ENCODE measurements around the gene SLC24A3.

SLC24A3 gene

GRCh38 chr20:19483309-19483708 lies 270.9 kb downstream of the SLC24A3 start:
- Histone ChIP-seq H3K4me2 (ENCODE audit: low read length) (no peak overlapping the region), H3K4me1 (ENCODE audit: control insufficient read depth in 1 of 2, insufficient read depth in 2 of 2, low read length in 2 of 2) (no peaks in the 10 kb centered on the region), H3K14ac (ENCODE audit: low read length) (no peak overlapping the region), H3K9me3 (ENCODE audit: insufficient read depth, low read depth, low read length) (peaks cover 2% of the 10 kb centered on the region), H4K8ac (ENCODE audit: low read depth, low read length) (no peak overlapping the region), H3K79me1 (ENCODE audit: low read length) (no peaks in the 10 kb centered on the region), H3K18ac (ENCODE audit: low read length) (no peak overlapping the region), H3K23ac (ENCODE audit: low read length) (no peak overlapping the region), H3K36me3 (ENCODE audit: control insufficient read depth in 1 of 2, insufficient read depth in 2 of 2, low read length in 2 of 2) (no peaks in the 10 kb centered on the region), H4K91ac (ENCODE audit: low read depth, low read length) (no peak overlapping the region), H2BK12ac (ENCODE audit: low read length) (no peak overlapping the region), H3K9ac (ENCODE audit: low read length) (no peak overlapping the region), H2AFZ (ENCODE audit: insufficient read depth, low read length, poor library complexity) (no peak overlapping the region), H2BK5ac (ENCODE audit: low read depth, low read length, poor library complexity) (no peak overlapping the region), H3K4ac (ENCODE audit: low read depth, low read length) (no peak overlapping the region), H4K12ac (ENCODE audit: low read depth, low read length) (no peak overlapping the region), H2AK5ac (ENCODE audit: low read length) (no peak overlapping the region), H2BK120ac (ENCODE audit: insufficient read depth, low read length, poor library complexity) (no peak overlapping the region), H3K27ac (ENCODE audit: low read depth, low read length) (no peak overlapping the region), H3K79me2 (ENCODE audit: control insufficient read depth, insufficient read depth, low read length, poor library complexity) (no peaks in the 10 kb centered on the region), H3K4me3 (ENCODE audit: low read depth, low read length) (no peak overlapping the region), H3K27me3 (ENCODE audit: insufficient read depth, low read length) (no peaks in the 10 kb centered on the region)
- no peak for DNase-seq

- Histone ChIP-seq H3K4ac (ENCODE audit: low read depth, low read length) (no peak overlapping the region), H3K79me2 (ENCODE audit: control insufficient read depth, insufficient read depth, low read length, poor library complexity) (no peaks in the 10 kb centered on the region), H4K91ac (ENCODE audit: low read depth, low read length) (no peak overlapping the region), H3K36me3 (ENCODE audit: control insufficient read depth in 1 of 2, insufficient read depth in 2 of 2, low read length in 2 of 2) (no peaks in the 10 kb centered on the region), H3K27me3 (ENCODE audit: insufficient read depth, low read length) (no peaks in the 10 kb centered on the region), H3K18ac (ENCODE audit: low read length) (no peak overlapping the region), H3K27ac (ENCODE audit: low read depth, low read length) (no peak overlapping the region), H4K12ac (ENCODE audit: low read depth, low read length) (no peak overlapping the region), H4K8ac (ENCODE audit: low read depth, low read length) (no peak overlapping the region), H2BK120ac (ENCODE audit: insufficient read depth, low read length, poor library complexity) (no peak overlapping the region), H3K9me3 (ENCODE audit: insufficient read depth, low read depth, low read length) (peaks cover 4% of the 10 kb centered on the region), H3K23ac (ENCODE audit: low read length) (no peak overlapping the region), H2BK5ac (ENCODE audit: low read depth, low read length, poor library complexity) (no peak overlapping the region), H2BK12ac (ENCODE audit: low read length) (no peak overlapping the region), H3K4me2 (ENCODE audit: low read length) (no peak overlapping the region), H3K9ac (ENCODE audit: low read length) (no peak overlapping the region), H3K14ac (ENCODE audit: low read length) (no peak overlapping the region), H3K4me1 (ENCODE audit: control insufficient read depth in 1 of 2, insufficient read depth in 2 of 2, low read length in 2 of 2) (no peaks in the 10 kb centered on the region), H2AK5ac (ENCODE audit: low read length) (no peak overlapping the region), H3K4me3 (ENCODE audit: low read depth, low read length) (no peak overlapping the region), H2AFZ (ENCODE audit: insufficient read depth, low read length, poor library complexity) (no peak overlapping the region), H3K79me1 (ENCODE audit: low read length) (no peaks in the 10 kb centered on the region)
- DNase-seq = no peak
- WGBS (ENCODE audit: extremely low coverage, insufficient coverage, insufficient read length) = 100% methylated on average over 1 of the region's 2 CpGs
Observed at GRCh38 chr20:19486446-19486845, 274.0 kb downstream of the SLC24A3 start.

- Histone ChIP-seq H3K4me2 (ENCODE audit: low read length) (no peak overlapping the region), H4K8ac (ENCODE audit: low read depth, low read length) (no peak overlapping the region), H2BK5ac (ENCODE audit: low read depth, low read length, poor library complexity) (no peak overlapping the region), H3K4ac (ENCODE audit: low read depth, low read length) (no peak overlapping the region), H2BK120ac (ENCODE audit: insufficient read depth, low read length, poor library complexity) (no peak overlapping the region), H3K4me1 (ENCODE audit: control insufficient read depth in 1 of 2, insufficient read depth in 2 of 2, low read length in 2 of 2) (no peaks in the 10 kb centered on the region), H3K36me3 (ENCODE audit: control insufficient read depth in 1 of 2, insufficient read depth in 2 of 2, low read length in 2 of 2) (no peaks in the 10 kb centered on the region), H3K27me3 (ENCODE audit: insufficient read depth, low read length) (no peaks in the 10 kb centered on the region), H3K9me3 (ENCODE audit: insufficient read depth, low read depth, low read length) (peaks cover 4% of the 10 kb centered on the region), H4K91ac (ENCODE audit: low read depth, low read length) (no peak overlapping the region), H2BK12ac (ENCODE audit: low read length) (no peak overlapping the region), H3K27ac (ENCODE audit: low read depth, low read length) (no peak overlapping the region), H3K23ac (ENCODE audit: low read length) (no peak overlapping the region), H2AK5ac (ENCODE audit: low read length) (no peak overlapping the region), H4K12ac (ENCODE audit: low read depth, low read length) (no peak overlapping the region), H2AFZ (ENCODE audit: insufficient read depth, low read length, poor library complexity) (no peak overlapping the region), H3K18ac (ENCODE audit: low read length) (no peak overlapping the region), H3K4me3 (ENCODE audit: low read depth, low read length) (no peak overlapping the region), H3K9ac (ENCODE audit: low read length) (no peak overlapping the region), H3K14ac (ENCODE audit: low read length) (no peak overlapping the region), H3K79me1 (ENCODE audit: low read length) (no peaks in the 10 kb centered on the region), H3K79me2 (ENCODE audit: control insufficient read depth, insufficient read depth, low read length, poor library complexity) (no peaks in the 10 kb centered on the region)
- WGBS (ENCODE audit: extremely low coverage, insufficient coverage, insufficient read length) = no CpG with 5 or more reads among the region's 1 CpG
- DNase-seq = peak in 1 of 2 donors; percentile 47
Observed at GRCh38 chr20:19487420-19487819, 275.0 kb downstream of the SLC24A3 start.

GRCh38 chr20:19491241-19491640 lies 278.8 kb downstream of the SLC24A3 start:
- Histone ChIP-seq H3K36me3 (ENCODE audit: control insufficient read depth in 1 of 2, insufficient read depth in 2 of 2, low read length in 2 of 2) (no peaks in the 10 kb centered on the region), H3K18ac (ENCODE audit: low read length) (no peak overlapping the region), H3K4ac (ENCODE audit: low read depth, low read length) (no peak overlapping the region), H3K9me3 (ENCODE audit: insufficient read depth, low read depth, low read length) (peaks cover 2% of the 10 kb centered on the region), H3K79me1 (ENCODE audit: low read length) (no peaks in the 10 kb centered on the region), H4K8ac (ENCODE audit: low read depth, low read length) (no peak overlapping the region), H2BK5ac (ENCODE audit: low read depth, low read length, poor library complexity) (no peak overlapping the region), H4K12ac (ENCODE audit: low read depth, low read length) (no peak overlapping the region), H3K9ac (ENCODE audit: low read length) (peak overlapping the region; percentile 58), H4K91ac (ENCODE audit: low read depth, low read length) (no peak overlapping the region), H3K4me1 (ENCODE audit: control insufficient read depth in 1 of 2, insufficient read depth in 2 of 2, low read length in 2 of 2) (no peaks in the 10 kb centered on the region), H3K4me3 (ENCODE audit: low read depth, low read length) (no peak overlapping the region), H3K4me2 (ENCODE audit: low read length) (no peak overlapping the region), H3K79me2 (ENCODE audit: control insufficient read depth, insufficient read depth, low read length, poor library complexity) (no peaks in the 10 kb centered on the region), H2AFZ (ENCODE audit: insufficient read depth, low read length, poor library complexity) (no peak overlapping the region), H2BK12ac (ENCODE audit: low read length) (no peak overlapping the region), H2BK120ac (ENCODE audit: insufficient read depth, low read length, poor library complexity) (no peak overlapping the region), H3K27me3 (ENCODE audit: insufficient read depth, low read length) (no peaks in the 10 kb centered on the region), H2AK5ac (ENCODE audit: low read length) (no peak overlapping the region), H3K23ac (ENCODE audit: low read length) (no peak overlapping the region), H3K14ac (ENCODE audit: low read length) (no peak overlapping the region), H3K27ac (ENCODE audit: low read depth, low read length) (no peak overlapping the region)
- no CpG with 5 or more reads among the region's 4 CpGs for WGBS (ENCODE audit: extremely low coverage, insufficient coverage, insufficient read length)
- DNase-seq = peak; percentile 79 to 91
